Osteocyte (in vitro differentiated cells): ENCODE measurements around the gene HLA-DPA1. TPM values are rescaled to one million over a fixed set of nuclear protein-coding genes. Genes with fewer than 3 reads are reported as not detected.

ENCODE experiments used
- DNase-seq: peaks from one replicate; pipeline ENCODE4 v3.0.0; 2021; ENCODE audit warnings: mixed read lengths; ENCODE audit not compliant: unreplicated experiment; ENCODE audit errors: extremely low spot score
- H3K27ac Mint-ChIP-seq: one replicate; pipeline ENCODE4 v1.8.0; 2021; ENCODE audit warnings: mild to moderate bottlenecking, mixed read lengths; ENCODE audit not compliant: unreplicated experiment
- H3K27me3 Mint-ChIP-seq: one replicate; pipeline ENCODE4 v1.8.0; 2021; ENCODE audit warnings: mixed read lengths; ENCODE audit not compliant: unreplicated experiment
- H3K36me3 Mint-ChIP-seq: one replicate; pipeline ENCODE4 v1.8.0; 2021; ENCODE audit warnings: mixed read lengths; ENCODE audit not compliant: unreplicated experiment
- H3K4me1 Mint-ChIP-seq: one replicate; pipeline ENCODE4 v1.8.0; 2021; ENCODE audit warnings: mixed read lengths; ENCODE audit not compliant: unreplicated experiment
- H3K4me3 Mint-ChIP-seq: one replicate; pipeline ENCODE4 v1.8.0; 2021; ENCODE audit warnings: mild to moderate bottlenecking, moderate library complexity, mixed read lengths; ENCODE audit not compliant: unreplicated experiment
- H3K9me3 Mint-ChIP-seq: one replicate; pipeline ENCODE4 v1.8.0; 2021; ENCODE audit warnings: mixed read lengths; ENCODE audit not compliant: unreplicated experiment
- long read RNA-seq: library from polyadenylated mRNA; unstranded; transcript quantifications from one replicate; pipeline ENCODE4 v2.0.0, GENCODE V29; 2021
- total RNA-seq: library from RNA; stranded (reverse); gene quantifications from 2 replicates; pipeline ENCODE4 v1.2.1, GENCODE V29; 2021
- TF ChIP-seq, protein P1 (sequence below): fragments of 200-600 bp; sonication (generic); IDR thresholded peaks from 2 replicates; pipeline ENCODE4 v1.5.0; 2021; ENCODE audit warnings: antibody characterized with exemption, mild to moderate bottlenecking, moderate library complexity

The HLA-DPA1 gene
- total RNA-seq, result 1.8 and 2.0 TPM in 2 replicates
- long read RNA-seq, partial matches to known transcripts, result 1 of 7 reads
- long read RNA-seq, other reads (novel, unspliced or antisense), result 5 of 7 reads

DNA sequence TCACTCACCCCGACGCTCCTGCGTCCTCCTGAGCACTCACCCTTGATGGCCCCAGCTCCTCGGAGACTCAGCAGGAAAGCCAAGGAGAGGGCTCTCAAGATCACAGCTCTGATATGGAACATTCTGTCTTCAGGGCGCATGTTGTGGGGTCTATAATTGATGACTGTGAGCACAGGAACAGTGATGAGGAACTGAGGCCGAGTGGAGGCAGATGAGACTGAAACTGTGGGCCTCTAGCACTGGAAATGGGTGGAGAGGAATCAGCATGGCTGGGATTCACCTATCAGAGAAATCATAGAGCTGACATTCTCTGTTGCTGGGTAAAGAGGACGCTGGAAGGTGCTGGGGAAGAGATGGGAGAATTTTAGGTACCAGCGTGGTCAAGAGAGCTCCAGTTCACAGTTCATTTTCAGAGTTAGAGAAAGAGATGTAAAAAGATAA lies at the start of gene HLA-DPA1:
TSS of gene HLA-DPA1 (minus strand) at position 219 of the 441 bp plus-strand sequence.
- H3K27me3 Mint-ChIP-seq, result peaks cover 44% of the 10 kb centered on the region
- H3K4me3 Mint-ChIP-seq, result no peak within 1 kb of the TSS
- TF ChIP-seq, protein P1, sequence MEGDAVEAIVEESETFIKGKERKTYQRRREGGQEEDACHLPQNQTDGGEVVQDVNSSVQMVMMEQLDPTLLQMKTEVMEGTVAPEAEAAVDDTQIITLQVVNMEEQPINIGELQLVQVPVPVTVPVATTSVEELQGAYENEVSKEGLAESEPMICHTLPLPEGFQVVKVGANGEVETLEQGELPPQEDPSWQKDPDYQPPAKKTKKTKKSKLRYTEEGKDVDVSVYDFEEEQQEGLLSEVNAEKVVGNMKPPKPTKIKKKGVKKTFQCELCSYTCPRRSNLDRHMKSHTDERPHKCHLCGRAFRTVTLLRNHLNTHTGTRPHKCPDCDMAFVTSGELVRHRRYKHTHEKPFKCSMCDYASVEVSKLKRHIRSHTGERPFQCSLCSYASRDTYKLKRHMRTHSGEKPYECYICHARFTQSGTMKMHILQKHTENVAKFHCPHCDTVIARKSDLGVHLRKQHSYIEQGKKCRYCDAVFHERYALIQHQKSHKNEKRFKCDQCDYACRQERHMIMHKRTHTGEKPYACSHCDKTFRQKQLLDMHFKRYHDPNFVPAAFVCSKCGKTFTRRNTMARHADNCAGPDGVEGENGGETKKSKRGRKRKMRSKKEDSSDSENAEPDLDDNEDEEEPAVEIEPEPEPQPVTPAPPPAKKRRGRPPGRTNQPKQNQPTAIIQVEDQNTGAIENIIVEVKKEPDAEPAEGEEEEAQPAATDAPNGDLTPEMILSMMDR, result no peak
- H3K36me3 Mint-ChIP-seq, result no peaks in the 10 kb centered on the region
- H3K9me3 Mint-ChIP-seq, result no peaks in the 10 kb centered on the region
- no peaks in the 10 kb centered on the region for H3K4me1 Mint-ChIP-seq
- DNase-seq, result no peak
- H3K27ac Mint-ChIP-seq, result no peak within 1 kb of the TSS

DNA sequence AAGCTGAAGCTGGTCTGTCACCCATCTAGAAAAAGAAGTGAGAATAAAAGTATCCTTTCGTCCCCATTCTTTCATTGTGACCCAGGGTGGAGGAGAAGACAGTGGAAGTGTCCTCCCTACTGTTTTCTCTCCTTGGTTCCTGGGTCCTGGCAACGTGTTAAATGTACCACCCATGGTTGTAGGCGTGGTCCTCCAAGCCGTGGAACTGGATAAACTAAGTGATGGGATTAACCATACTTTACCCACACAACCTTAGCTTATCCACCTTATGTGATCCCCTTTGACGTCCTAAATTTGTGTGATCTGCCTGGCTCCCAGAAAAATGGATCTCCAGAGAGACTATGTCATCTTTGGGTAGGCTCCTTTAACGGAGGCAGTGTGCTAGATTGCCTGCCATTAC lies 49.7 kb upstream of the HLA-DPA1 start:
- TF ChIP-seq, protein P1, result no peak
- DNase-seq, result no peak
- Mint-ChIP-seq H3K9me3 (peaks cover 9% of the 10 kb centered on the region), H3K27me3 (peaks cover 76% of the 10 kb centered on the region), H3K36me3 (no peaks in the 10 kb centered on the region), H3K27ac (no peak overlapping the region), H3K4me1 (no peaks in the 10 kb centered on the region), H3K4me3 (no peak overlapping the region)

DNA sequence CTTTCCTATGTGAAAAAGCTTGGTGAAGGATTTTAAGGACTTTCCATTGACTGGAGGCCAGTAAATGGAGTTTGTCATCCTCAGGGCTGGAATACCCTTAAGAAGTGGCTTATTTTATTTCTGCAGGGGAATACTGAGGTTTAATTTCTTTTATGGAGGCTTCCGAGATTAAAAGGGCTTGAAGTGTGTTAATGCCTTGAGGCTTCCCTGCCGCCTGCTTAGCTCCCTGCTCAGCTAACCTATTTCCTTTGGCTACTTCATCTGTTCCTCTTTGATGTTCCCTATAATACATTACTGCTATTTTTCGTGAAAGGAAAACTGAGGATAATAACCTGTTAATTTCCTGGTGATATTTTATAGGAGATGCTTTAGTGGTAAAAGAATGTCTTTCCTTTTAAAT lies 46.6 kb upstream of the HLA-DPA1 start:
- Mint-ChIP-seq H3K4me1 (peaks cover 8% of the 10 kb centered on the region), H3K27ac (no peak overlapping the region), H3K4me3 (no peak overlapping the region), H3K36me3 (no peaks in the 10 kb centered on the region), H3K9me3 (peaks cover 9% of the 10 kb centered on the region), H3K27me3 (peaks cover 81% of the 10 kb centered on the region)
- no peak for DNase-seq
- TF ChIP-seq, protein P1, result no peak

DNA sequence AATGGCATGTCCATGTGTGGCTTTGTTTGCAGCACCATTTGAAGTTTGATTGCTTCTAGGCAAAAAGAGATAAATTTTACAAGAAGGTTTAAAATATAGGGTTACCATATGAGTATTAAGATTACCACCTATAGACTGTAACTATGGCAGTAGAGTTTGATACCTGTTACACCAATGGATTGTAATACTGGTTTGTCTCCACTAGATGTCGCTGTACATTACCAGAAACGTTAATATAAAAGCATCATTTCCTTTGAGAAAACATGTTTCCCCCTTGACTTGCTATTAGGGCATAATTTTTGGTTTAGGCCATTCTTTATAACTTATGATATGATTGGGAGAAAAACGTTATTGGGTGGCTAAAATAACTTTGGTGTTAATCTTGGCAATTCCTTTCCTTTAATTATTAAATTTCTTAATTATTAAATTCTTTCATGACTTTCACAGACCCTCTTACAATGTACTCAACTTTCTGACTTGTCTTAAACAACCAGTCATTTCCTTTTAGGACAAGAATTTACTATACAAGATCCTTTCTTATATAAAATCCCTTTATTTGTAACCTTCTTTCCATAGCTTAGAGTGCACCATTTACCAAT lies 45.2 kb upstream of the HLA-DPA1 start:
- H3K27me3 Mint-ChIP-seq, result peaks cover 84% of the 10 kb centered on the region
- peaks cover 8% of the 10 kb centered on the region for H3K4me1 Mint-ChIP-seq
- no peak overlapping the region for H3K27ac Mint-ChIP-seq
- TF ChIP-seq, protein P1, result peak; percentile 75
- no peaks in the 10 kb centered on the region for H3K36me3 Mint-ChIP-seq
- peaks cover 3% of the 10 kb centered on the region for H3K9me3 Mint-ChIP-seq
- no peak overlapping the region for H3K4me3 Mint-ChIP-seq
- no peak for DNase-seq

DNA sequence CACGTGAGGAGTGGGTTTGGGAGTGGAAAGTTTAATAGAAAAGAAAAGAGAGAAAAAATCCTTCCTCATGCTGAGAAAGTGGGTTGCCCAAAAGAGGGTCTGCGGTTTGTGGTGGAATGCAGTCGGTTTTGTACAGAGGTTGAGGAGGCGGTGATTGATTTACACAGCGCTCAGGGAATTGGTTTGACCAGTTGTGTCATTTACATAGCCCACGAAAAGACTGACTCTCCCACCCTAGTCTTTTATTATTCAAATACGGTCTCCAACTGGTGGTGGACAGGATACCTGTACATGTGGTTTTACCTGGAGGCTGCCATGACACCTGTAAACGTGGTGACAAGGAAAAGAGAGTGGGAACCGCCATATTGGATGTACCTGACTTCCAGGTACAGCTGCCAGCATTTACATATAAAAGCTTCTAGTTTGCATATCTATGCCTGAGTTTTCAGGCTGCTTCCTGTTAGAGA lies 44.4 kb upstream of the HLA-DPA1 start:
- DNase-seq, result no peak
- Mint-ChIP-seq H3K27me3 (peaks cover 84% of the 10 kb centered on the region), H3K36me3 (no peaks in the 10 kb centered on the region), H3K9me3 (no peaks in the 10 kb centered on the region), H3K4me1 (peaks cover 8% of the 10 kb centered on the region), H3K4me3 (no peak overlapping the region), H3K27ac (no peak overlapping the region)
- TF ChIP-seq, protein P1, result no peak
